H54 (cell line): ENCODE measurements around the gene GGTLC1.
A peak's percentile ranks its signal among the peaks of the same experiment; 100 is the strongest.

Source experiments
- DNase-seq: peaks from one replicate; pipeline ENCODE4 v3.0.0; 2011; ENCODE audit warnings: low spot score, mixed read lengths; ENCODE audit not compliant: insufficient read length
- FAIRE-seq: peaks from 3 replicates; lab custom pipeline; 2011; peaks lifted over from hg19 to GRCh38; lab: Jason Lieb, UNC
- POLR2A ChIP-seq: IDR thresholded peaks from 2 replicates; pipeline ENCODE4 v1.6.1; 2011; ENCODE audit warnings: low read depth, mild to moderate bottlenecking, low read length

GGTLC1 gene

GRCh38 chr20:23954008-23954745 is 34.4 kb downstream of the GGTLC1 start:
- no peak for TF ChIP-seq POLR2A
- no peak for DNase-seq
- no peak for FAIRE-seq

- FAIRE-seq = no peak
These were observed 42.4 kb downstream of the GGTLC1 start for GRCh38 chr20:23946206-23946605.

GRCh38 chr20:23943304-23943703 is 45.3 kb downstream of the GGTLC1 start:
- DNase-seq = no peak

More at GRCh38 chr20:23946206-23946605, 42.4 kb downstream of the GGTLC1 start:
- DNase-seq = no peak
- no peak for TF ChIP-seq POLR2A

GRCh38 chr20:23939641-23940040 is 48.9 kb downstream of the GGTLC1 start:
- no peak for DNase-seq
- no peak for FAIRE-seq
- no peak for TF ChIP-seq POLR2A

More at GRCh38 chr20:23943304-23943703, 45.3 kb downstream of the GGTLC1 start:
- TF ChIP-seq POLR2A = no peak
- no peak for FAIRE-seq

- no peak for TF ChIP-seq POLR2A
- DNase-seq (no peak), FAIRE-seq (no peak)
These were observed 49.5 kb downstream of the GGTLC1 start for GRCh38 chr20:23939063-23939462.

- FAIRE-seq = no peak
- DNase-seq = no peak
- no peak for TF ChIP-seq POLR2A
These were observed 50.5 kb downstream of the GGTLC1 start for GRCh38 chr20:23938118-23938438.

- FAIRE-seq (no peak), DNase-seq (peak; percentile 21)
- no peak for TF ChIP-seq POLR2A
These were observed 51.1 kb downstream of the GGTLC1 start for GRCh38 chr20:23937303-23938117.
